Inflammatory macrophage treated with lipopolysaccharide for 4 hours (primary cell): ENCODE measurements around the gene CFAP58.
A peak's percentile ranks its signal among the peaks of the same experiment; 100 is the strongest.
"Not testable (repeated sequence)": the region's sequence is repeated elsewhere in the genome, so short reads cannot be mapped to it uniquely, and the experiment has no call there.

Experiments used
- DNase-seq: peaks from one replicate; pipeline ENCODE4 v3.0.0-alpha.2; 2020

The CFAP58 gene

DNA sequence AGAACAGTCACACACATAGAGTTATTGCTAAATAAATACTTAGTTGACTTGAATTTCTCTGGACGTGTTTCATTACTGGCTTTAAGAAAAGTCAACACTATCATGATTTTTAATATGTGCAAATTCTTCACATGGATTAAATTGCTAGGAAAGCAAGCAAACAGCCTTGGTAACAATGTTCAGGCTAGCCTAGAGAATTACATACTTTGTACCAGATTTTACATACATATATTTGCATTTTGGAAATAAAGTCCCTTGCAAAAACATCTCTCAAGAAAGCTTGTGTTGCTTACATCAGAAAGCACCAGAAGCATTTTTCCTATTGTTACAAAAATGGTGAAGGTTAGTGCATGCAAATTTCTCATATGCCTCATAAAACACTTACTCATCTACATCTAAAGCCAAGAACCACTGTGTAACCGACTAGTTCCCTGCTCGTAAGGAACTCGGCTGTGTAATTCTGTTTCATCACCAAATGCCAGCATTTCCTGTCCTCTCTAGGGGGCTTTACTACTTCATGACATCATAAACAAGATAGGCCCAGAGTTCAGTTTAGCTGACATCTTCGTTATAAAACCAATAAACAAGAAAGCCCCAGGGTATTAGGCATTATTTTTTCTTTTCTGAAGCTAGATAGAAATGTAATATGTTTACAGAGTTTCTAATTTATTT lies 87.8 kb downstream of the CFAP58 start:
- peak; percentile 83 for DNase-seq

DNA sequence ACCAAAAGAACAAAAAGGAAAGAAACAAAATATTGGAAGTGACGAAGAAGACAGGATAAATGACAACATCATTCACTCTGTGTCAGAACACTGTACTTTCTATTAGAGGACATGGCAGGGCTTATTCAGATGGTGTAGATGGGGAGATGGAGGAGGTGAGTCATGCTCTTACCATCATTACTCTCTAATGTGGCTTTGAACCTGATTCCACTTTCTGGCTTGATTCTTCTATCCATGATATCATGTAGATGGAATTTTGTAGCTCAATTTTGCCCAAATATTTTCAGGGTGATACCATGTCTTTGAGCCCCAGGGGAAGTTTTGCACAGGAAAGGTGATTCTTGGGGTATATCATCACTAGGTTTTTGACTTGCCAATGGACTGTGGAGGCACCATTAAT lies 91.7 kb downstream of the CFAP58 start:
- no peak for DNase-seq

DNA sequence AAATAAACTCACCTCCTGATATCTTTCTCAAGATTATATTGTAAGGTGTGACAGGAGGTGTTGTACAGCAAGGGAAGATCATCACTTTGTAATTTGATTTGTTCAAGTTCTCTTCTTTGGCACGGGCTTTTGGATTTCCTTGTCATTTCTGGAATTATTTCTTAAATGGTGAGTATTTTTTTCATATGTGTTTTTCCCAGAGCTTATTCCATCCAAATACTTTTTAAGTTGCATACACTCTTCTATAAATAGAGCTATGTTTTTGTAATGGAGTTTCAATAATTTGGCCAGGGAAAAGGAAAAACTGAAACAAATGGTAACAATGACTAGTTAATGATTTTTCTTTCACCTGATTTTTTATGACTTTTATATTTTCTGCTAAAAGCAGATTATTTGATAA lies 92.5 kb downstream of the CFAP58 start:
- no peak for DNase-seq

DNA sequence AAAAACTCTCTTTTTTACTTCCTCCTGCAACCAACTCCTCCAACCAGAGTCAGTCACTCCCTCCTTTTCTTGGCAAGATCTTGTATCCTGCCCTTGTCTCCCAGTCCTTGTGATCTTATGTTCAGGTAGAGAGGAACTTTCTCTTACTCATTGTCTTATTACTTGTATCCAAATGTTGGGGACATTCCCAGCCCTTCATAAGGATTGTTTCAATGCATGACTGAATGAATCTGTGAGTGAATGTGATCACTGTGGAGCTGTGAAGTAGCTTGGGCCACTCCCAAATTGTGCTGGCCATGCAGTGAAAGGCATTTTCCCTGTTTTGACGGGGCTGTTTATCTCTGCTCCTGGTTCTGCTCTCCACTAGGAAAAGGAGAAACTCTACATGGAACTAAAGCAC lies 93.7 kb downstream of the CFAP58 start:
- DNase-seq = no peak

DNA sequence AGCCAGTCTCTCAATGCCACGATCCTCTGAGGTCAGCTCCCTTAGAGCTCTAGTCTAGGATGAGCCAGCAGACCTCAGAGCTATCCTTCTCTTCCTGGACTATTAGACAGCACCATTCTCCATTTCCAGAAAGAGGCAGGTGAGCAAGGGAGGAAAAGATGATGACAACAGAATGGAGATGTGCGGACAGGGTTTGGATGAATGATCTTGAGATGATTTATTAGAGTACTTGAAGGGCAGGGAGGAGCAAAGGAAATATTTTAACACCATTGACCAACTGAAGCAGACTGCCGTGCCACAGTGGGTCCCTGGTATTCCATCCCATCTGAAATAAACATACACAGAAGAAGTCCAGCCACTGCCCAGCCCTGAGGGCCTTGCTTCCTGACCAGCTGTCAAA lies 94.3 kb downstream of the CFAP58 start:
- DNase-seq = no peak

DNA sequence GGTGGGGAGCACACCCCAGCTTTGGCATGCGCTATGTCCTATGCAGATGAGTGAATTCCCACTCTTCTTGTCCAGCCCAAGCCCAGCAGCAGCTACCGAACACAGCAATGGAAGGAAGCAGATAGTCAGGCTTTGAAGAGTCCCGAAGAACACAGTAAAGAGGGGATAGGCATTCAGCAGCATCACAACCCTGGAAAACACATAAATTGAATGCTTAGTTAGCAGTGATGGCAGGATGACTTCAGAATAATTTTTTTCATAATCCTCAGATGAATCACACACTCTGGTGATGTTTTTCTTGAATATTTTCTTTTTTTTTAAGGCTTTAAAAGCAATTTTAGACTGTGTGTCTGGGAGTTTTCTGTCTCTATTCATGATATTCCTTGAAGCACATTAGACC lies 95.8 kb downstream of the CFAP58 start:
- DNase-seq = no peak

DNA sequence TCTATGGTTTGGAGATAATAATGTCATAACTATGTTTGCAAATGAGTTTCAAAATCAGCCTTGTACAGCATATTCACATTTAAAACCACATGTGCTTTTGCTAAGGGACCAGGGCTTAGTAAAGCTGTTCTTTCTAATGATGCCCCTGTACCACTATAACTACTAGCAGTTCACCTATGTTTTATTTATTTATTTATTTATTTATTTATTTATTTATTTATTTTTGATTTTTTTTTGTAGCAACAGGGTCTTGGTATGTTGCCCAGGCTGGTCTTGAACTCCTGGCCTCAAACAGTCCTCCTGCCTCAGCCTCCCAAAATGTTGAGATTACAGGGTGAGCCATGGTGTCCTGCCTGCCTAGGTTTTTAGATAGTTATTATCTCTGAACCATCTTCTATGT lies 96.9 kb downstream of the CFAP58 start:
- no peak for DNase-seq

DNA sequence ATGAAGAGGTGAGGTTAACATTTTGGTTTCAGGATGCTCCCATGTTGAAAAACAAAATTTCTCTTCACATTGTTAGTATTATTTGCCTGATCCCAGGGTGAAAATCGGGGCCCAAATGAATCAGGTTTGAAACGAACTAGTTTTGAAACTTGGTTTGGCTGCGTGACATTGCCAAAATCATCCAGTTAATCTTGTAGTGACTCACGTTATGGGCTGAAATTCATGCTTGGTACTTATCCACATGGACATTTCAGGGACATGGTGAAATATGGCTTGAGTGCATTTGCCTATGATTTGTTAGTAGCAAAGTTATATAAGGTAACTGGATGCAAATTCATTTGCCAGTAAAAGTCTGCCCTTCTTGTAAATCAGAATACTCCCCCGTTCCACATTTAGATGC lies 97.3 kb downstream of the CFAP58 start:
- no peak for DNase-seq

DNA sequence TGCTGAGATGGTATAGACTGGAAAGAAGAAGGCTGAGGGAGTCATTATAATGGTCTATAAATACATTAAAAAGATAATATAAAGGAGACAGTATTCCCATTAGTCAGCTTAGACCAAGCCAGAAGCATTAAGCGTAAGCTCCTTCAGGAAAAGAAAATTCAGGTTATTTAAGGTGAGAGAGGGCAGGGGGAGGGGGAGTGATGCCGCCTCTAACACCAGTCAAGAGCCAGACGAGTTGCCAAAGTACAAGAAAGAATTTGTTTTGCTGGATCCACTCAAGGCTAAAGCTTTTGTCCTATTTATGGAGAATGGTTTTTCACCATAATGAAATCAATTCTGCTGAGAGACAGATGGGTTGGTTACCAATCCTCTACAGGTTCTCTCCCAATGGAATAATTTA lies 99.3 kb downstream of the CFAP58 start:
- no peak for DNase-seq

DNA sequence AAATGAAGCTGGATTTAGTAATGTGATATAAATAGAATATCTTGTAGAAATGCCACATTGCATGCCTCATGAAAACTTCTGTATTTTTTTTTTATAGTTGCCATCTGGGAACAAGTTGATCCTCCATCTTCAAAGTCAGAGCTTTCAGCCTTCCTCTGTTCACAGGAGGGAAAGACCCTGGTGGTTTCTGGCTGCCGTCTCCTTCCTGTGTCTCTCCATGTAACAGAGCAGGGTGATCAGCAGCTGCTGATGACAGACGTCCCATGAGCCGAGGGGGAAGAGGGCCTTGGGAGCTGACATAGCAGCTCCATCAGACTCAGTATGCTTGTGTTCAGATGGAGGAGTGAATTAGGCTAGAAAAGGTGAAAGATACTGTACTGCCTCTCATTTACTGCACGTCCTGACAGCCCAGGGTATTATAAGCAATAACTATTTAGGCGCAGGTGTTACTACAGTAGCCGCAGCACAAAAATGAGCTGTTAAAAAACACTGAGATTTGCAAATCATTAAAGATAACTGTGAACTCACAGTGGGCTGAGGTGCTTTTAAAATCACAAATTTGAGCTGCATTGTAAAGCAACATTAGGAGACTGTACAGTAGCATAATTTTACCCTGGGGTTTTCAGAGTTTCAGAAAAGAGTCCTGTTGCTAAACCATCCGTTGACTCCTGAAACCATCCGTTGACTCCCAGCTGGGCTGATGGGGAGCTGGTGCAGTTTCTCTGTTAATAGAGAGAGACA lies 103.3 kb downstream of the CFAP58 start:
- DNase-seq = no peak

DNA sequence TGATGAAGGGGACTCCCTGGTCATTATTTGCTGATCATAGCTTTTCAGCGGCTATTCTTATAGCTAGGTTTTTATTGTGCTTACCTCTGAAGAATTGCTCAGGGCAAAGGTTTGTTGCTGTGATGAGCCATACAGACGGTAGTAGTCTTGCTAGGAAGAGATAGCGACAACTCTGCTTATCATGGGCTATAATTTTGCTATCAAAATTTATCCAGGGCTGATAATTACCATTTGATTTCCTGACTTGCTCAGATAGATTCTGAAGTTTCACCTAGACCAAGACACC lies 103.9 kb downstream of the CFAP58 start:
- no peak for DNase-seq

DNA sequence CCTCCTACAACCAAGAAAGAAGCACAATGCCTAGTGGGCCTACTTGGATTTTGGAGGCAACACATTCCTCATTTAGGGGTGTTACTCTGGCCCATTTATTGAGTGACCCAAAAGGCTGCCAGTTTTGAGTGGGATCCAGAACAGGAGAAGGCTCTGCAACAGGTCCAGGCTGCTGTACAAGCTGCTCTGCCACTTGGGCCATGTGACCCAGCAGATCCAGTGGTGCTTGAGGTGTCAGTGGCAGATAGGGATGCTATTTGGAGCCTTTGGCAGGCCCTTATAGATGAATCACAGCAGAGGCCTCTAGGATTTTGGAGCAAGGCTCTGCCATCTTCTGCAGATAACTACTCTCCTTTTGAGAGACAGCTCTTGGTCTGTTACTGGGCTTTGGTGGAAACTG lies 111.9 kb downstream of the CFAP58 start:
- not testable (repeated sequence) for DNase-seq

DNA sequence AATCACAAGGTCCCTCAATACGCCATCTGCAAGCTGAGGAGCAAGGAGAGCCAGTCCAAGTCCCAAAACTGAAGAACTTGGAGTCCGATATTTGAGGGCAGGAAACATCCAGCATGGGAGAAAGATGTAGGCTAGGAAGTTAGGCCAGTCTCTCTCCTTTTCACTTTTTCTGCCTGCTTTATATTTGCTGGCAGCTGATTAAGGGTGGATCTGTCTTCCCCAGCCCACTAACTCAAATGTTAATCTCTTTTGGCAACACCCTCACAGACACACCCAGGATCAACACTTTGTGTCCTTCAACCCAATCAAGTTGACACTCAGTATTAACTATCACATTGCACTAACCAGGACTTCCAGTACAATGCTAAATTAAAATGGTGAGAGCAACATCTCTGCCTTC lies 115.2 kb downstream of the CFAP58 start:
- DNase-seq = not testable (repeated sequence)

DNA sequence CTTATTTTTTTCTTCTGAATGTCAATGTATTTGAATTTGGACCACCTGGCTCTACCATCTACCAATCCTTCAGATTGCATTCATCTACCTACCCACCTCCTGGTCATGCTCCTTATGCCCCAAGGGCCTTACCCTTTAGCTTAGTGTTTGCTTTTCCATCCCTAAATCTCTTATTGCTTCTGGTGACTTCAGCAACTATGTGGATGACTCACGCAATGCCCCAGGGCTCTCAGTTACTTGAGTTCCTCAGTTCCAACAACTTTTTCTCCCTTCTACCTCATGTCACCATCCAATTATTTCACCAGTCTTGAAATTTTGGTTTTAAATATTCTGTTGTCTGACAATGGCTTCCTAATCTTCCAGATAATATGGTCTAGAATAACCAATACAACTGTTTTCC lies 118.9 kb downstream of the CFAP58 start:
- no peak for DNase-seq

DNA sequence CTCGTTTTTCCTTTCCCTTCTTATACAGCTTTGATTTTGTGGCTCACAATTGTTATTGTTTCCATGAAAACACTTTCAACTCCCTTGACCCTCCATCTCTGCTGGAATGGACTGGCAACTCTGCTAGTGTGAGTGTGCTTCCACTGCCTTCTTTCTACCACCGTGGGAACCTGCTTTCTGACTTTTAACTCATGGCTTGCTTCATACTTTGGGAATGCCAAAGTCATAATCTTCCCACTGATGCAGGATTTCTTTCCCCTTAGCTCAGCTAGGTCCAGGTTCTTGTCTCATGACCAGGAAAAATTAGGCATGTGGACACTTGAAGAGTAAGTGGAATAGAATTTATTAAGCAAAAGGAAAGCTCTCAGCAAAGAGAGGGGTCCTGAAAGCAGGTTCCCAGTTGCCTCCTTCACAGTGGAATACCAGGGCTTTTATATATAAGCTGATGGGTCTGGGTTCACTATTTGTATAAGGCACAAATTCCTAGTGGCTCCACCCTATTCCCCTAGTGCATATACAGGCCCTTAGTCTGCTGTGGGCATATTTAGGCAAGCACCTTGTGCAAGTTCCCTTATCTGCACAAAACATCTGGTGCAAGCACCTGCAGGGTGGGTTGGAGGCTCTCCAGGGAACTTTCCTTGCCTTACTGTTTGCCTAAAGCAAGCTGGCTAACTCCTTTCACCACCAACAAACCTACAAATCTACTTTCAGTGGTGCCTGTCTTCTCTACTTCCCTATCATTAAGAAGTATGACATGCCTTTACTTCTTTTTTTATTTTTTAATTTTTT lies 119.5 kb downstream of the CFAP58 start:
- DNase-seq = no peak

DNA sequence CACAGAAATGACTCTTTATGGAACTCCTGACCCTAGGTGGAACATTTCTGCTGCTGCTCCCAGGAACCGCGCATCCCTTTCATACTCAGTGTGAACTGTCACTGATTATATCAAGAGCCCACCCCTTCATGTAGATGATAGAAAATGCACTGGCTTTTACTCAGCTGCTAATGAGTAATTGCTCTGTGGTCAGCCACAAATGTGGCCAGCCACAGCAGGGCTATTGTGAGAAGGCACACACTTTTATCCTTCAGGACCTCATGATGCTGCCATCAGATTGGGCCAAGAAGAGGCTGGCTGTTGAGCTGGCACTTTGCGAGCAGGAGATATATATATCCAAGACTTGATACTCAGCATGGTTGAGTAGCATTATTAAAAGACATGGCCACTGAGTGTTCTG lies 124.7 kb downstream of the CFAP58 start:
- DNase-seq = no peak

DNA sequence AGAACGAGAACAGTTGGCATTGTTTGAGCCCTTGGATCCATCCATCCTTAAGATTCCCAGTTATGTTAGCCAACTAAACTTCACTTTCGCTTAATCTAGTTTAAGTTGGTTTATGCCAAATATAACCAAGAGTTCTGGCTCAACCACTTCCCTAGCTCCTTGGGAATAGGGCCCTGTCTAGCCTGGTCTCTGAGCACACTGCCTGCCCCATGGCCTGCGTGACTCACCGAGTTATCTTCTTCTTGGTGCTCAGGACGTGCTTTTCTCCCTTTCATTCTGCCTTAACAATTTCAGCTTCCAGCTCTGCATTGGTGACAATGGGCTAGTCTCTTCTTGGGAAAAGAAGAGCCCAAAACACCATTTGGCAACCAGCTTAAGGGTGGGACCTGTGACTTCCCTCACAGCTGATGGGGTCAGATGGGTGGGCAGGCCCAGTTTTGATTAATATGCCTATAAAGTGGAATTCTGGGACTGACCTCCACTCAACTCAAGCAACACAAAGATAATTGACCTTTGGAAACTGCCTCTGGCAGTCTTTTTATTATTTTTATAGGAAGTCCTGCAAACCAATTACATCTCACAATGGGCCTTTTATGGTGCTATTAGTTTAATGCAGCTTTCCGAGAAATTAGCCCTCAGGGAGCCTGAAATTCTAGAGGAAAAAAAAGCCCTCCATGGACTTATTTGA lies 126.4 kb downstream of the CFAP58 start:
- DNase-seq = no peak

DNA sequence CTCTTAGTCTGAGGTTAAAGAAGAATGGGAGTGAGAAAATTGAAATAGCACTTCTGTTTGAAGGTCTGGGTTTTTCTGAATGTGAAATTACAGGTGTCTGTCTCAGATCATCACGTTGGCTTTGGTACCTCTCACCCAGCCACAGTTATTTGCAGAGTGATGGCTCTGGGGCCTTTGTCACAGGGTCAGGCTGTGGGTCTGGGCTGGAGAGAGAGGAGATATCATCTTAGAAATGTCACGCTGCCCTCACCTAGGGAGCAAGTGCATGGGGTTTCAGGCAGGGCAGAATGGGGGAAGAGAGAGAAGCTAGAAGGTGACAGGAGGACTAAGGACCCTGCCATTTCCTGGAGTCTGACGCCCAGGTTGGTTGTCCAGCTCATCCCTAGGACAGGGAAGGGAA lies 127.2 kb downstream of the CFAP58 start:
- DNase-seq = no peak

DNA sequence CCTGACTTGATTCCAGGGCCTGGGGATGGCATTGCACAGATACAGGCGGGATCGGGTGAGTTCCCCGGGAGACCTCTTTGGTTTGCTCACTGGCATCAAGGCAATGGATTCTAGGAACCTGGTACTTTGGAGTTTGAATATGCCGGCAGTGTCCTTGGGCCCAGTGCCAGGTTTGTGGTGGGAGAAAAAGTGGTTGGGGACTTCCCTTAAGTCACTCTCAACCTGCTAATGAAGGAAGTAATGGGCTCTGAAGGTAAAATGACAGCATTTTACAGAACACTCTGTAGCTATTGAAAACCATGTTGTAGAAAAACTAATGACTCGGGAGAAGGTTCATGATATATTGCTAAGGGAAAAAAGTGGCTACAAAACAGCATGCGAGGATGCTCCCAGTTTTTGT lies 129.9 kb downstream of the CFAP58 start:
- no peak for DNase-seq

DNA sequence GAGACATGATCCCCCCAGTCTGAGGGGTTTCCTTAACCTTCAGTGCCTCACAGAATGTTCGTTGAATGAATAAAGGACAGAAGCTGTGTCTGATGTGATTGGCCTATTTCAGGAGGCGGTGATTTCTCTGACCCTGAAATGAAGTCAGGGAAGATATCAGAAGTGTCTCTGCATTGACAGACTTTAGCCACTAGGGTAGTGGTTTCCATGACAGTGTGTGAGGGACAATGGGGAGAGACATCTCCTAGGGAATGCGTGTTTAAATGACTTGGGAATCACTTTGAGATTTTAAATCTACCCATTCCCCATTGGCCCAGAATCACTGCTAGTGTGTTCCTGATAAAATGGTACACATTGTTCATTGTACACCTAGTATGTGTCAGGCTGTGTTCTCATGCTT lies 132.0 kb downstream of the CFAP58 start:
- DNase-seq = no peak

DNA sequence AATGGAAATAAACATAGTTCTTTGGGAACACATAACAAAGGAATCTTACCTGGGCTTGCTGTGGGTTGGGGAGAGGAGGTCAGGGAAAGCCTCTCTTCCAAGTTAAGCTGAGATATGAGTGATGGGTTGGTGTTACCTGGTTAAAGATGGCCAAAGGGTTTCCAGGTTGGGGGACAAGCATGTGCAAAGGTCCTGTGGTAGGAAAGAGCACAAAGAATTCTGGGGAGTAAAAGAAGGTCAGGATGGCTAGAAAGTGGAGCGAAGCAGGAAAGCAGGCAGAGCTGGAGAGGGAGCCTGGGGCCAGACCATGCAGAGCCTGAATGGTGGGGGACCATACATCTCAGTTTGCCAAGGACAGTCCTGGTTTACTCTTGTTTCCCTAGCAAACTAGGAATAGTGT lies 133.2 kb downstream of the CFAP58 start:
- DNase-seq = no peak

DNA sequence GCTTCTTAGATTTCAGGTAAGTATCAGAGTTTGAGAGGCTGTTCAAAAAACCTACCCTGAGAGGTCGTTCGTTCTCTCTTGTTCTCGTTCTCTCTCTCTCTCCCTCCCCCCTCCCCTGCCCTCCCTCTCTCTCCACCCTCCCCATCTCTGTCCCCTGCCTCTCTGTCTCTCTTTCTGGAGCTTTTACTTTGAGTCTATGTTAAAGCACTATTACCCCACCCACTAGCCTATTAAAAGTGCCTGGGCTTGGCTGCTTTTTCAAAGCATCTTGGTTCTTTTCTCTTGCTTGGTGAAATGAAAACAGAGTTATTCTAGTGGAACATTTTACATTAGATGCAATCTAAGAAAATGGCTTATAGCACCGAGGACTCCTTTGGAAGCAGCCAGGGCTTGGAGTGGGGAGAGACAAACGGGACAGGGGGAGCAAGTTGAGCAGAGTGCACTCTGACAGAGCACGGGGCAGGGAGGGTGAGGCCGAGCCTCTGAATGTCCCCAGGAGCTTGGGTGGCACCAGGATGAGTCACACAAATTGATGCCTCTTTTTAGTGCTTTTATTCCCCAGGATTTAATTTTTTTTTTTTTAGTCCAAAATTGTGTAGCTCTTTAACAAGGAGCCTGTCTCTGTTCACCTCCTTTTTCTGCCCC lies 134.3 kb downstream of the CFAP58 start:
- DNase-seq = no peak

DNA sequence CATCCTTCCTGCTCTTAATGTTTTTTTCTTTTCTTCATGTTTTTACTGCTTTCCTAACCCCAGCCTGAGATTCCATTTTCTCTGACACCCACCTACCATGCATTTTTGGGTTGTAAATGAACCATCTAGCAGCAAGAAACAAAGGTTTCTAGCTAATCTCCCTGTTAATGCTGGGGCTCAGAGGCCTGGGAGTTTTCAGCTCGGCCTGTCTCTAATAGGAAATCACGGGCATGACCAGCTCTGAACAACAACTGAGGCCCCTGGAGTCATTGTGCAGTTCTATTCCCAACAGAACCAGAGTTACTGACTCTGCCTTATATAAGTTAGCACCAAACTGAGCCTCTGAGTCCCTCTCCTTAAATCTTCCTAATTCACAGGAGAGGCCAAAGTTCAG lies 134.8 kb downstream of the CFAP58 start:
- DNase-seq = no peak
